ENCODE data around the gene C18orf32.

The C18orf32 gene

GRCh38 chr18:49491534-49491856 is 4.5 kb upstream of the C18orf32 start:
- TF ChIP-seq CTCF (IDR thresholded peaks at IDR 0.05; ENCODE audit: control insufficient read depth, extremely low read depth, insufficient read depth): no peak
- H3K4me3 ChIP-seq (ENCODE audit: low read depth, low read length): peak overlapping the region; percentile 79
- no peak for DNase-seq (ENCODE audit: low read depth)

GRCh38 chr18:49490246-49490762 is 3.3 kb upstream of the C18orf32 start:
- no peak for TF ChIP-seq CTCF (IDR thresholded peaks at IDR 0.05; ENCODE audit: control insufficient read depth, extremely low read depth, insufficient read depth)
- H3K4me3 ChIP-seq (ENCODE audit: low read depth, low read length): peak overlapping the region; percentile 79
- no peak for DNase-seq (ENCODE audit: low read depth)

- TF ChIP-seq CTCF (IDR thresholded peaks at IDR 0.05; ENCODE audit: control insufficient read depth, extremely low read depth, insufficient read depth): no peak
- H3K4me3 ChIP-seq (ENCODE audit: low read depth, low read length): peak overlapping the region; percentile 79
Observed at GRCh38 chr18:49487711-49488310, 777 bp upstream of the C18orf32 start.

GRCh38 chr18:49486606-49486952 is 455 bp downstream of the C18orf32 start:
- DNase-seq (ENCODE audit: low read depth): no peak
- peak overlapping the region; percentile 79 for H3K4me3 ChIP-seq (ENCODE audit: low read depth, low read length)
- TF ChIP-seq CTCF (IDR thresholded peaks at IDR 0.05; ENCODE audit: control insufficient read depth, extremely low read depth, insufficient read depth): no peak

More at GRCh38 chr18:49487711-49488310, 777 bp upstream of the C18orf32 start:
- DNase-seq (ENCODE audit: low read depth): no peak

GRCh38 chr18:49486134-49486533 is 900 bp downstream of the C18orf32 start:
- no peak for DNase-seq (ENCODE audit: low read depth)
- peak overlapping the region; percentile 79 for H3K4me3 ChIP-seq (ENCODE audit: low read depth, low read length)
- TF ChIP-seq CTCF (IDR thresholded peaks at IDR 0.05; ENCODE audit: control insufficient read depth, extremely low read depth, insufficient read depth): no peak

- no peak for DNase-seq (ENCODE audit: low read depth)
- TF ChIP-seq CTCF (IDR thresholded peaks at IDR 0.05; ENCODE audit: control insufficient read depth, extremely low read depth, insufficient read depth): no peak
- H3K4me3 ChIP-seq (ENCODE audit: low read depth, low read length): no peak overlapping the region
Observed at GRCh38 chr18:49483198-49483597, 3.8 kb downstream of the C18orf32 start.

GRCh38 chr18:49481907-49482306 is 5.1 kb downstream of the C18orf32 start:
- no peak for DNase-seq (ENCODE audit: low read depth)
- no peak for TF ChIP-seq CTCF (IDR thresholded peaks at IDR 0.05; ENCODE audit: control insufficient read depth, extremely low read depth, insufficient read depth)
- H3K4me3 ChIP-seq (ENCODE audit: low read depth, low read length): no peak overlapping the region
